Measurements from ENCODE around the gene SPOCK1. TPM values are rescaled to one million over a fixed set of nuclear protein-coding genes. Genes with fewer than 3 reads are reported as not detected.

SPOCK1 gene
- total and polyA plus RNA-seq, 4 donors = 31.8 to 217 (median 132) TPM

DNA sequence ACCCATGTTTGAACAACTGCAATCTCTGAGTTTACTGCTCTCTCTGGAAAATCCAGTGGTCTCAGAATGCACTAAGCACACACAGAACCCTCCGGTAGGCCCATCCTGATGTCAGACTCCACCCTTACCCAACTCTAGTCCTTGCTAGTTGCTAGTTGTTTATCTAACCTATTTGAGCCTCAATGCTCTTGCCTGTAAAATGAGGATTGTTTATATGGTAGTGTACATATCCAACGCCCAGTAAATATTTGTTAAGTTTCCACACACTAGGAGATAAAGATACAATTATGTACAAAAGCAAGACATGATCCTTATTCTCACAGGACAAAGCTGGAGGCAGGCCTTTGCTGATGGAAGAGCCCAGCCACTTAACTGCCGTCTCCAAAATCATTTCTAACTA is 192.2 kb downstream of the SPOCK1 start:
- no peak overlapping the region for H3K4me3 ChIP-seq (ENCODE audit: low read depth, low read length)
- 83% methylated on average over 1 of the region's 3 CpGs for WGBS (ENCODE audit: insufficient coverage)
- no peak for DNase-seq (ENCODE audit: low read depth in 4 of 6, low spot score in 6 of 6)
- H3K9me3 ChIP-seq (ENCODE audit: control insufficient read depth, insufficient read depth, low read length) = no peaks in the 10 kb centered on the region
- no peaks in the 10 kb centered on the region for H3K36me3 ChIP-seq (ENCODE audit: control insufficient read depth, insufficient read depth, low read length)
- no peaks in the 10 kb centered on the region for H3K27me3 ChIP-seq (ENCODE audit: control insufficient read depth, insufficient read depth, low read length)
- H3K27ac ChIP-seq (ENCODE audit: low read depth, low read length) = no peak overlapping the region
- H3K4me1 ChIP-seq (ENCODE audit: control insufficient read depth, insufficient read depth, low read length) = peaks cover 4% of the 10 kb centered on the region

DNA sequence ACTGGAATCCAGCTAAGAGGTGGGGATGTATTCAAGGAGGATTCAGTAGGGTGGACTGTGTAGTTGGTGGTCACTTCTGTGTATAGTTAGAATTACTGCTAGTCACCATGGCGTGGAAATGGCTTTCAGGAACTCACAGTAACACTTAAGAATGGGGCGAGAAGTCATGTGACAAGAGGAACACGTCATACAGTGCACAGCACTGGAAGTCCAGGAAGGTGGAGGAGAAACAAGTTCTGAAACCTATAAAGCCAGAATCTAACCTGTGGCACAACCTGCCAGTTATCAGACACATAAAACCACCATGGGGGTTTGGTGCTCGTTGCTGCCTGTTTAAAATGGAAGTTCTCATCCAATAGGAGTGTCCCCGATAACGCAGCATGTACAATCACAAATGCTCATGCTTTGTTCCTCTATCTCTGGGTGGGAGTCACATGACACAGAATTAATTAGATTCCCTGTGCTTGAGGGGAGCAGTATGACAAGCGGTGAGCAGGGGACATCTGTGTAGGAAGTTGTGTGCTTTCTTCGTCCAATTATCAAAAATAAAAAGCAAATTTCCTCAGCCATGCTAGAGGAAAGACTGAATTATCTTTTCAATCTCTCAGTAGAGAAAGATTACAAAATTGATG is 193.0 kb downstream of the SPOCK1 start:
- Histone ChIP-seq H3K27ac (ENCODE audit: low read depth, low read length) (no peak overlapping the region), H3K9me3 (ENCODE audit: control insufficient read depth, insufficient read depth, low read length) (no peaks in the 10 kb centered on the region), H3K27me3 (ENCODE audit: control insufficient read depth, insufficient read depth, low read length) (no peaks in the 10 kb centered on the region), H3K4me3 (ENCODE audit: low read depth, low read length) (no peak overlapping the region), H3K36me3 (ENCODE audit: control insufficient read depth, insufficient read depth, low read length) (no peaks in the 10 kb centered on the region), H3K4me1 (ENCODE audit: control insufficient read depth, insufficient read depth, low read length) (peaks cover 3% of the 10 kb centered on the region)
- WGBS (ENCODE audit: insufficient coverage) = 72% methylated on average over 5 of the region's 8 CpGs
- DNase-seq (ENCODE audit: low read depth in 4 of 6, low spot score in 6 of 6) = peak in 1 of 6 donors; percentile 76

DNA sequence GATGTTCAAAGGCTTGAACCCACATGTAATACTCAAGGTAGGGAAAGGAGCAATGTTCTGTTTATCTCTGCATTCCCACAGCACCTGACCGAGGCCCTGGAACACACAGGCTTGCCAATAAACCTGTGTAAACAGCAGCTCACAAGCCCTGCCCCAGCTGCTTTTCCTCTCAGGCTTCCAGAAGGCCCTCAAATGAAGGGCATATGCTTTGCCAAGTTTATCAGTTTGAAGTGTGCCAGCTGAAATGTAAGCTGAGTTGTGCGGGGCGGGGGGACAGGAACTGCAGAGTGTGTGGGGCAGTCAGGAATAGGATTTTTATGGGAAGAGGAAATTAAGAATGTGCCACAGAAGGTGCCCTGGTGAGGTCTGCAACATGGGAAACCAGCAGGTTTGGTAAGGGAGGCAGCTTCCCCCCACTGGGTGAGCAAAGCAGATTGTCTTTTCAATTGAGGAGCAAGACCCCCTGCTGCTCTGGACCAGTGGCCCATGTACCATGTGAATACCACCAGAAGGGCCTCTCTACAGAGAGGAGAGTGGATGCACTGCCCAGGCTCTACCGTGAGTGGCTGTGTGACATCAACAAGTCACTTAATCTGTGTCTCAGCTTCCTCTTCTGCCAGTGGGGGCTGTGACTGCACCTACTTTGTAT is 194.8 kb downstream of the SPOCK1 start:
- 56% methylated on average over 4 of the region's 4 CpGs for WGBS (ENCODE audit: insufficient coverage)
- Histone ChIP-seq H3K4me3 (ENCODE audit: low read depth, low read length) (no peak overlapping the region), H3K27ac (ENCODE audit: low read depth, low read length) (no peak overlapping the region), H3K27me3 (ENCODE audit: control insufficient read depth, insufficient read depth, low read length) (no peaks in the 10 kb centered on the region), H3K36me3 (ENCODE audit: control insufficient read depth, insufficient read depth, low read length) (no peaks in the 10 kb centered on the region), H3K9me3 (ENCODE audit: control insufficient read depth, insufficient read depth, low read length) (no peaks in the 10 kb centered on the region), H3K4me1 (ENCODE audit: control insufficient read depth, insufficient read depth, low read length) (peaks cover 3% of the 10 kb centered on the region)
- DNase-seq (ENCODE audit: low read depth in 4 of 6, low spot score in 6 of 6) = peak in 2 of 6 donors; percentile 63 to 72

DNA sequence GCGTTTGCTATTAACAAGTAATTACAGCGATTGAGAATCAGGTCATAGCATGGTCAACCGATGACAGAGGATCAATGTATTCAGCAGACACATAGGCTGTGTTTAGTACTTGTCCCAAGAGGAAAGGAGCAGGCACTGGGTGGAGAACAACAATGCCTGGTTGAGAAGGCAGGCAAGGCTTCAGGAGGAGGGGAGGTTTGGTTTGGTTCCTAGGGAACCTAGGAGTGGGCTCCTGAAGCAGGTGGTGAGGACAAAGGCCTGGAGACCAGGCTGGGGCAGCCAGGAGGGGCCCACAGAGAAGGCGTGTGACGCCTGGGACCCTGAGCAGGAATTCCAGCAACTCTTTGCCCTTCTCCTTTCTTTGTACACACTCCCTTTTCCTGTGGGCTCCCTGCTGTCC is 195.6 kb downstream of the SPOCK1 start:
- WGBS (ENCODE audit: insufficient coverage) = 89% methylated on average over 4 of the region's 5 CpGs
- H3K27me3 ChIP-seq (ENCODE audit: control insufficient read depth, insufficient read depth, low read length) = no peaks in the 10 kb centered on the region
- no peak overlapping the region for H3K4me3 ChIP-seq (ENCODE audit: low read depth, low read length)
- DNase-seq (ENCODE audit: low read depth in 4 of 6, low spot score in 6 of 6) = no peak
- H3K36me3 ChIP-seq (ENCODE audit: control insufficient read depth, insufficient read depth, low read length) = no peaks in the 10 kb centered on the region
- no peaks in the 10 kb centered on the region for H3K9me3 ChIP-seq (ENCODE audit: control insufficient read depth, insufficient read depth, low read length)
- H3K27ac ChIP-seq (ENCODE audit: low read depth, low read length) = no peak overlapping the region
- peaks cover 3% of the 10 kb centered on the region for H3K4me1 ChIP-seq (ENCODE audit: control insufficient read depth, insufficient read depth, low read length)

DNA sequence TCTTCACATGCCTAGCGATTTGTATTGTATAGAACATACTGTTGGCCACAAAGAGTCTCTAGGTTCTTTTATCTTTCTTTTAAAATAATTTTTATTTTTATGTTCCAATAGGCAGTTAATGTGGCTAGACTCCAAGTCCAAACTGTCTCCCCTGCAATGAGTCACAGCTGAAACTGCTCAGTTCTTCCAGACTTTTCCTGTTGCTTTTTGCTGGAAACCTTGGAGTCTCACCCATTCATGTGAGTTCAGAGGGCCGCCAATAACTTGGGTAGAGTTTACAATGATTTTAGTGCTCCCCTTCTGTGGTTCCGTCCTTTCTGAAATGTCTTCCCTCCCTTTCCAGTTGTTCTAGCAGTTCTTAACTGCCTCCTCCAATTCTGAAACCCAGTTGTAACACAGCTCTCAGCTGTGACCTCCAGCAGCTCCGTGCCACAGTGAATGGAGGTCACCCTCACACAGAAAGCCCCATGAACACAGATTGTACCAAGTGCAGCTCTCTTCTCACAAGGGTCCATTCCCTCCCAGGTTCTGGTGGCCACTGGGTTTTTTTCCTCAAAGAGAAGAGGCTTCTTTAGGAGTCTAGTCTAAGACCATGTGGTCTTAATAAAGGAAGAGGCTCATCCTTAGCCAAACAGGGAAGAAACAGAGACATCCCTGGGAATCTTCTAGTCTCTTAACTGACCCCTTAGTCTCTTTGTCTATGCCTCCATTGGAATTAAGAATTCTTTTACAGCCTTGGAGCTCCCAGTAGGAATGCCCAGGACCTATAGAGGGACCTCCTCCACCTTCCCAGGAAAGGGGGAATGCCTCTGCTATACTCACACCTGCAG is 198.5 kb downstream of the SPOCK1 start:
- DNase-seq (ENCODE audit: low read depth in 4 of 6, low spot score in 6 of 6) = no peak
- no peak overlapping the region for H3K4me3 ChIP-seq (ENCODE audit: low read depth, low read length)
- H3K9me3 ChIP-seq (ENCODE audit: control insufficient read depth, insufficient read depth, low read length) = no peaks in the 10 kb centered on the region
- H3K27me3 ChIP-seq (ENCODE audit: control insufficient read depth, insufficient read depth, low read length) = no peaks in the 10 kb centered on the region
- H3K27ac ChIP-seq (ENCODE audit: low read depth, low read length) = no peak overlapping the region
- peaks cover 3% of the 10 kb centered on the region for H3K4me1 ChIP-seq (ENCODE audit: control insufficient read depth, insufficient read depth, low read length)
- WGBS (ENCODE audit: insufficient coverage) = 97% methylated on average over 3 of the region's 4 CpGs
- no peaks in the 10 kb centered on the region for H3K36me3 ChIP-seq (ENCODE audit: control insufficient read depth, insufficient read depth, low read length)

DNA sequence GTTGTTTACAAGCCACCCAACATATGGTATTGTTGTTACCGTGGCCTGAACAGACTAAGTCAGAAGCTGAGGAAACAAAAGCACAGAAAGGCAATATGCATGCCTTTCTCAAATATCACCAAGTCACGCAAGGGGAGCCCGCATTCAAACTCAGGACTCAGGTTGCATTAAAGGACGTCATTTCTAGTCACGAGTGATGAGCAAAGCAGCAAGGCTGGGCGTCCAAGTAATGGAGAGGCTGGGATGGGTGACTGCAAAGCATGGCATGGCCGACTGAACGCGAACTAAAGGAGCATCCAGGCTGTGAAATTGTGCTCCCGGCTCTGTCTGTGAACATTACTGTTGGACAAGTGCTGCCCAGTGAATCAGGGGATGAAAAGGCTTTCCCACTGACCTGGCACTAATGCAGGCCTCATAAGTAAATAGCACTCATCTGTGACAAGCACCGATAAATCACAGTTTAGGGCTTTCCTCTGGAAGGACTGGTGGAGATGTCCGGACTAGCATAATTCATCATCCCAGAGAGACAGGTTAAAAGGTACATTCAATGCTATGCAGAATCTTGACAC is 202.8 kb downstream of the SPOCK1 start:
- H3K4me3 ChIP-seq (ENCODE audit: low read depth, low read length) = no peak overlapping the region
- 39% methylated on average over 8 of the region's 12 CpGs for WGBS (ENCODE audit: insufficient coverage)
- H3K36me3 ChIP-seq (ENCODE audit: control insufficient read depth, insufficient read depth, low read length) = no peaks in the 10 kb centered on the region
- H3K9me3 ChIP-seq (ENCODE audit: control insufficient read depth, insufficient read depth, low read length) = no peaks in the 10 kb centered on the region
- peak in 2 of 6 donors; percentile 48 to 70 for DNase-seq (ENCODE audit: low read depth in 4 of 6, low spot score in 6 of 6)
- no peaks in the 10 kb centered on the region for H3K27me3 ChIP-seq (ENCODE audit: control insufficient read depth, insufficient read depth, low read length)
- H3K4me1 ChIP-seq (ENCODE audit: control insufficient read depth, insufficient read depth, low read length) = peaks cover 3% of the 10 kb centered on the region
- H3K27ac ChIP-seq (ENCODE audit: low read depth, low read length) = no peak overlapping the region

DNA sequence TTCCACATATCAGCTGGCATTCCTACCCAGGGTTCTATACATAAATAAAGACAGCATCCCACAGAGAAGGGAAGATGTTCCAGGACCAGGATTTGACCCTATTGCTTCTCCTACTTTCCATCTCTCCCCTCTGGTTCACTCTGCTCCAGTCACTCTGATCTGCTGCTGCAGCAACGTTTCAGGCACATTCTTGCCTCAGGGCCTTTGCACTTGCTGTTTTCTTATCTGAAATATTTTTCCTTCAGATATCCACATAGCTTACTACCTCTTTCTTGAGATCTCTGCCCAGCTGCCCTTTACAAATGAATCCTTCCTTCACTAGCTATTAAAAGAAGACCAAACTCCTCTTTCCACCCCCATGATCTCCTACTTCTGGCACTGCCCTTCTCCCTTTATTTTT is 204.5 kb downstream of the SPOCK1 start:
- WGBS (ENCODE audit: insufficient coverage) = 89% methylated on average over 1 of the region's 1 CpG
- DNase-seq (ENCODE audit: low read depth in 4 of 6, low spot score in 6 of 6) = no peak
- no peak overlapping the region for H3K27ac ChIP-seq (ENCODE audit: low read depth, low read length)

DNA sequence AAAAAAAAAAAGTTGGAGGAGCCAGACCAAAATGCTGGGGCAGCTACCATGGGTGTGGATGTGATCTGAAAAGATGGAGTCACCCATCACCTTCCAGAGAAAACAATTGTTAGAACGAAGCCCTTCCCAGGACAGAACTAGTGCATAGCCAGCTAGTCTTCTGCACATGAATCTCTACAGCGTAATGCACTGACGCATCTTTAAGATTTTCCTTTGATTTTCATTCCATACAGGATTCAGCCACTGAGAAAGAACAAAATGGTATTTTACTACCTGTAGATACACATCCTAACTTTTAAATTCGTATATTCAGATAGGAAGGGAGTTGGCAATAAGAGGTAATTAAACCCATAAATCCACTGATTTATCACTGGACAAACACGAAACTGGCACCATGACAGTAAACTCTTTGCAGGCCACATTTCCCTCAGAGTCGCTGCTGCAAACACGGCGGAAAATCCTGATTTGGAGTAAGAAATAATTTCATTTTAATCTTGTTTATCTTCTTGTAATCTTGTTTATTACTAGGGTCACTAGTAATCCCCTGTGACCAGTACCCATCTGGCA is 206.6 kb downstream of the SPOCK1 start:
- Histone ChIP-seq H3K9me3 (ENCODE audit: control insufficient read depth, insufficient read depth, low read length) (no peaks in the 10 kb centered on the region), H3K27me3 (ENCODE audit: control insufficient read depth, insufficient read depth, low read length) (no peaks in the 10 kb centered on the region), H3K4me1 (ENCODE audit: control insufficient read depth, insufficient read depth, low read length) (peaks cover 3% of the 10 kb centered on the region), H3K27ac (ENCODE audit: low read depth, low read length) (no peak overlapping the region), H3K36me3 (ENCODE audit: control insufficient read depth, insufficient read depth, low read length) (no peaks in the 10 kb centered on the region), H3K4me3 (ENCODE audit: low read depth, low read length) (no peak overlapping the region)
- DNase-seq (ENCODE audit: low read depth in 4 of 6, low spot score in 6 of 6) = peak in 1 of 6 donors; percentile 67
- WGBS (ENCODE audit: insufficient coverage) = 80% methylated on average over 3 of the region's 8 CpGs

More for the DNA sequence above, 204.5 kb downstream of the SPOCK1 start:
- H3K27me3 ChIP-seq (ENCODE audit: control insufficient read depth, insufficient read depth, low read length) = no peaks in the 10 kb centered on the region
- H3K4me1 ChIP-seq (ENCODE audit: control insufficient read depth, insufficient read depth, low read length) = peaks cover 3% of the 10 kb centered on the region
- no peaks in the 10 kb centered on the region for H3K9me3 ChIP-seq (ENCODE audit: control insufficient read depth, insufficient read depth, low read length)
- no peak overlapping the region for H3K4me3 ChIP-seq (ENCODE audit: low read depth, low read length)
- H3K36me3 ChIP-seq (ENCODE audit: control insufficient read depth, insufficient read depth, low read length) = no peaks in the 10 kb centered on the region

DNA sequence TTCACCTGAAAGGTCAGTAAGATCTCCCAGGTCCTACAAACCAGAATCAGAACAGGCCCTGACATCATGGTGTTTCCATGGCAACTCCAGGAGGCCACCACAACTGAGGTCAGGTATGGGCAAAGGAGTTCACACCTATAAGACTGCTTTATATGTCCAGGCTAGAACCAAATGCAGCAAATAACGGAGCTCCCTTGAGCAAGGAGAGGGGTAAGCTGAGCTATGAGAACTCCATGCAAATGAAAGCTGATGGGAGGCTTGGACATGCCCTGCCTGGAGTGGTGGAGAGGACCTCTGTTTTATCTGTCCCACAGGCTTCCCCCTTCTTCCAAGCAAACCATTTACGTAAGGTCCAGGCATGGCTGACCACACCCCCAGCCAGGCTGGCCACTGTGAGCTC is 207.7 kb downstream of the SPOCK1 start:
- Histone ChIP-seq H3K27me3 (ENCODE audit: control insufficient read depth, insufficient read depth, low read length) (no peaks in the 10 kb centered on the region), H3K9me3 (ENCODE audit: control insufficient read depth, insufficient read depth, low read length) (no peaks in the 10 kb centered on the region), H3K36me3 (ENCODE audit: control insufficient read depth, insufficient read depth, low read length) (no peaks in the 10 kb centered on the region), H3K4me1 (ENCODE audit: control insufficient read depth, insufficient read depth, low read length) (peaks cover 7% of the 10 kb centered on the region), H3K27ac (ENCODE audit: low read depth, low read length) (no peak overlapping the region), H3K4me3 (ENCODE audit: low read depth, low read length) (no peak overlapping the region)
- DNase-seq (ENCODE audit: low read depth in 4 of 6, low spot score in 6 of 6) = no peak
- no CpG with 5 or more reads among the region's 2 CpGs for WGBS (ENCODE audit: insufficient coverage)

All from spinal cord (tissue), 10 donors.